OCI-LY7 (cell line): Measurements from ENCODE around the gene ASXL1. TPM values are rescaled to one million over a fixed set of nuclear protein-coding genes. Genes with fewer than 3 reads are reported as not detected.

Experiments used
- BruUV-seq: library from RNA; stranded (reverse); fragments of 400-500 nt; replicated peaks from 2 replicates; lab custom pipeline; 2021; lab: Mats Ljungman, UMichigan
- CTCF ChIA-PET: fragments of 300-600 bp; sonication (Branson Sonifier 250); formaldehyde crosslinking; loops from one replicate; lab custom pipeline; 2022; ENCODE audit warnings: antibody characterized with exemption; ENCODE audit not compliant: unreplicated experiment; lab: Charles Lee
- POLR2A ChIA-PET: fragments of 300-600 bp; sonication (Branson Sonifier 250); formaldehyde crosslinking; loops from one replicate; lab custom pipeline; 2022; ENCODE audit warnings: antibody characterized with exemption; lab: Charles Lee
- DNase-seq: peaks from one replicate; pipeline ENCODE4 v3.0.0-alpha.2; 2015; ENCODE audit warnings: low spot score
- H2AFZ ChIP-seq: fragments of 200-600 bp; sonication (generic), shearing (Covaris generic); 2 replicates; pipeline ENCODE4 v1.6.1; 2014; ENCODE audit warnings: mild to moderate bottlenecking, antibody characterized with exemption, low read length, moderate library complexity
- H3K27ac ChIP-seq: fragments of 200-600 bp; sonication (generic); 2 replicates; pipeline ENCODE4 v1.5.1; 2014; ENCODE audit warnings: mixed run types, low read depth, mild to moderate bottlenecking, moderate library complexity, low read length, inconsistent platforms; ENCODE audit not compliant: poor library complexity, severe bottlenecking
- H3K36me3 ChIP-seq: fragments of 200-600 bp; sonication (generic); 2 replicates; pipeline ENCODE4 v1.6.1; 2014; ENCODE audit warnings: mild to moderate bottlenecking, antibody characterized with exemption, low read length, moderate library complexity, mixed read lengths; ENCODE audit not compliant: insufficient read depth
- H3K4me1 ChIP-seq: fragments of 200-600 bp; sonication (generic); 2 replicates; pipeline ENCODE4 v1.5.1; 2014; ENCODE audit warnings: mild to moderate bottlenecking, low read length; ENCODE audit not compliant: insufficient read depth, poor library complexity, severe bottlenecking
- H3K4me2 ChIP-seq: fragments of 200-600 bp; sonication (generic); 2 replicates; pipeline ENCODE4 v1.6.1; 2014; ENCODE audit warnings: mild to moderate bottlenecking, low read length
- H3K4me3 ChIP-seq: fragments of 200-600 bp; sonication (generic); 2 replicates; pipeline ENCODE4 v1.5.1; 2014; ENCODE audit warnings: mild to moderate bottlenecking, low read depth, low read length; ENCODE audit not compliant: poor library complexity, severe bottlenecking
- H3K79me2 ChIP-seq: fragments of 200-600 bp; sonication (generic); 2 replicates; pipeline ENCODE4 v1.6.1; 2016; ENCODE audit warnings: low read depth, mild to moderate bottlenecking, low read length, moderate library complexity, mixed read lengths; ENCODE audit not compliant: insufficient read depth
- H3K9me2 ChIP-seq: fragments of 200-600 bp; sonication (generic); 2 replicates; pipeline ENCODE4 v1.6.1; 2016; ENCODE audit warnings: mild to moderate bottlenecking, low read length, mixed read lengths; ENCODE audit not compliant: insufficient read depth
- H3K9me3 ChIP-seq: fragments of 200-600 bp; sonication (generic); 2 replicates; pipeline ENCODE4 v1.6.1; 2014; ENCODE audit warnings: mild to moderate bottlenecking, mixed run types, low read length, mixed read lengths
- H4K20me1 ChIP-seq: fragments of 200-600 bp; sonication (generic); 2 replicates; pipeline ENCODE4 v1.6.1; 2014; ENCODE audit warnings: mild to moderate bottlenecking, antibody characterized with exemption, low read length, moderate library complexity, mixed read lengths; ENCODE audit not compliant: insufficient read depth
- CTCF ChIP-seq: fragments of 200-600 bp; sonication (generic); conservative IDR thresholded peaks from 2 replicates; pipeline ENCODE4 v1.5.1; 2014; ENCODE audit warnings: mild to moderate bottlenecking, antibody characterized with exemption, low read length, moderate library complexity, mixed read lengths
- EZH2phosphoT487 ChIP-seq: fragments of 200-600 bp; sonication (generic); IDR thresholded peaks from 2 replicates; pipeline ENCODE4 v1.6.1; 2018; ENCODE audit warnings: low read depth, borderline replicate concordance, mild to moderate bottlenecking, mixed run types, antibody characterized with exemption, low read length, moderate library complexity, mixed read lengths
- intact Hi-C: fragments of 100-400 bp; cut with micrococcal nuclease; formaldehyde crosslinking; loops from one replicate; pipeline ENCODE4 v1.10.0; 2022; ENCODE audit not compliant: unreplicated experiment
- total RNA-seq, 2 experiments: library from RNA; depleted of rRNA in 1 of 2; stranded (reverse); fragments of >200 nt in 1 of 2; shearing (Covaris generic) in 1 of 2; gene quantifications; 2 replicates each; pipeline ENCODE4 v1.2.3, GENCODE V29; 2014 to 2022

The ASXL1 gene
- total RNA-seq, 2 experiments from 2014 or later = 84.7 to 122 TPM

GRCh38 chr20:32446301-32447100, 88.4 kb downstream of the ASXL1 start:
- ChIA-PET POLR2A (interaction anchor here (0.5 to 0.6 kb wide), 2 partner anchors 15 to 29 kb away, joined by 3 read pairs; no protein-coding TSS in a partner anchor), CTCF (no interaction called here)
- no peaks in the 10 kb centered on the region for H4K20me1 ChIP-seq
- H3K4me1 ChIP-seq = peaks cover 11% of the 10 kb centered on the region
- H3K79me2 ChIP-seq = no peaks in the 10 kb centered on the region
- H3K4me3 ChIP-seq = no peak overlapping the region
- H2AFZ ChIP-seq = no peak overlapping the region
- H3K9me2 ChIP-seq = no peaks in the 10 kb centered on the region
- DNase-seq = no peak
- H3K9me3 ChIP-seq = no peaks in the 10 kb centered on the region
- H3K27ac ChIP-seq = no peak overlapping the region
- BruUV-seq = no TSS peak
- no peak overlapping the region for H3K4me2 ChIP-seq
- intact Hi-C loops = no loop called here
- peaks cover 3% of the 10 kb centered on the region; the same call in 1 of the 2 replicates for H3K36me3 ChIP-seq
- TF ChIP-seq CTCF (no peak), EZH2phosphoT487 (no peak)

- H3K9me2 ChIP-seq = no peaks in the 10 kb centered on the region
- H3K9me3 ChIP-seq = no peaks in the 10 kb centered on the region
- H3K79me2 ChIP-seq = no peaks in the 10 kb centered on the region
- H2AFZ ChIP-seq = no peak overlapping the region
- no peak overlapping the region for H3K4me3 ChIP-seq
- no peak overlapping the region for H3K27ac ChIP-seq
- H3K4me1 ChIP-seq = peaks cover 11% of the 10 kb centered on the region
- no peak overlapping the region for H3K4me2 ChIP-seq
- no peaks in the 10 kb centered on the region for H3K36me3 ChIP-seq
- POLR2A ChIA-PET = interaction anchor here (0.6 kb wide), 1 partner anchor 44 kb away, joined by 4 read pairs; no protein-coding TSS in a partner anchor
- TF ChIP-seq EZH2phosphoT487 (no peak), CTCF (no peak)
- no peak for DNase-seq
- CTCF ChIA-PET = no interaction called here
- no peaks in the 10 kb centered on the region for H4K20me1 ChIP-seq
- intact Hi-C loops = no loop called here
- BruUV-seq = no TSS peak
Observed at GRCh38 chr20:32447136-32448027, 89.3 kb downstream of the ASXL1 start.
